ENCODE results near the gene RFX7.

GRCh38 chr15:56146756-56147155, 96.9 kb downstream of the RFX7 start:
- TF ChIP-seq CTCF (IDR thresholded peaks at IDR 0.05) (no peak), POLR2A (IDR thresholded peaks at IDR 0.05) (no peak)
